Iris pigment epithelial cell (primary cell): Measurements from ENCODE around the gene TAF3.

ENCODE experiments used
- DNase-seq: peaks from one replicate; pipeline ENCODE4 v3.0.0-alpha.2; 2011; ENCODE audit warnings: low read depth

TAF3 gene

GRCh38 chr10:8033812-8034465 lies 215.6 kb downstream of the TAF3 start:
- DNase-seq: no peak

DNA sequence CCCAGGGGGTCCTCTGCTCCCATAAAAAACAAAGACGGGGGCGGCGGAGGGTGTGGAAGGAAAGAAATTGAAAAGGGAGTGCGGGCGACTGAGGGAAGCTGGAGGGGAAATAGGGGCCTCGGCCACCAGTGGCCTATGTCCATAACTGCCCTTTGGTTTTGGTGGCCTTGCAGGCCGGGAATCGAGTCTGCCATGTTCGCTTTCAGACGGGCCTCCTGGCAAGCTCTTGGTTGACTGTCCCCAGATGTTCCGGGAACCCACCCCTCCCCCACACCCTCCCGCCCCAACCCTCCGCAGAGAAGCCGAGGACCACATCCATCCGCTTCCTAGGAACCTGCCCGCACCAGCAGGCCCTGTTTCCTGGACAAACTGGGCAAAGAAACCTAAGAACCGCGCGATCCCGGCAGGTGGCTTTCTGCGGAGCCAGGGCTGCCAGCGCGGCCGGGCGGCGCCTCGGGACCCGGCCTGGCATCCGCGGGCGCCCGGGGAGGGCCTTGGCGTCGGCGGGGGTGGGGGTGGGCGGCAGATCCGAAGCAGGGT lies 216.2 kb downstream of the TAF3 start:
- DNase-seq: no peak

- peak; percentile 22 for DNase-seq
Measured at GRCh38 chr10:8035006-8035640, 216.8 kb downstream of the TAF3 start.

GRCh38 chr10:8035641-8036470 lies 217.6 kb downstream of the TAF3 start:
- DNase-seq: no peak

DNA sequence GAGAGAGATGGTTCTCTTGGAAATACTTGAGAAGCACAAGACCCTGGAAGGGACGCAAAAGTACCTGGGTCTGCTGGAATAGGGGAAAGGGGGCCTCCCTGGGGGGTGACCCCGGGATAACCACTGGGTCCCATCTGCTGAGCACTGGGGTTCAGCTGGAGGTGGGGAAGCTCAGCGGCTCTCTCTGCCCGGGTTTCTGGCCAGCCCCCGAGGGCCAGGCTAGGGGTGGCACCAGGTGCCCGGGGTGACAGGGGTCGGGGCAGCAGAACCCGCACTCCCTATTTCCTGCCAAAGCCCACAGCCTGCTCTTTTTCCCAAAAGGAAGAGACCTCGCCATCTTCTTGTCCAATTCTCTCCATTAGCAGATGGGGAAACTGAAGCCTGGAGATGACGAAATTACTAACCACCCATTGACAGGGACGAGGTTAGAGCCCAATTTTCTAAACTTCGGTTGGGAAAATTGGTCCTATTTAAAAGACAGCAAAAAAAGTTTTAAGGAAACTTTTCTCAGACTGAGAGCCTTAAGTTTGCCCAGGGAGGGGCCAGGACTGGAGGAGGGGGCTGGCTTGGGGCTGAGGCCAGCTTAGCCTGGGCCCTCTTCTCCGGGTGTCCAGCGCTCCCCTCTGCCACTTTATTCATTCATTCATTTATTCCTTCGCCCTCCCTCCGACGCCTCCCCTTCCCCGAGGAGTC lies 218.3 kb downstream of the TAF3 start:
- DNase-seq: no peak

GRCh38 chr10:8037199-8037801 lies 219.0 kb downstream of the TAF3 start:
- no peak for DNase-seq

GRCh38 chr10:8037941-8038894 lies 219.9 kb downstream of the TAF3 start:
- DNase-seq: no peak

DNA sequence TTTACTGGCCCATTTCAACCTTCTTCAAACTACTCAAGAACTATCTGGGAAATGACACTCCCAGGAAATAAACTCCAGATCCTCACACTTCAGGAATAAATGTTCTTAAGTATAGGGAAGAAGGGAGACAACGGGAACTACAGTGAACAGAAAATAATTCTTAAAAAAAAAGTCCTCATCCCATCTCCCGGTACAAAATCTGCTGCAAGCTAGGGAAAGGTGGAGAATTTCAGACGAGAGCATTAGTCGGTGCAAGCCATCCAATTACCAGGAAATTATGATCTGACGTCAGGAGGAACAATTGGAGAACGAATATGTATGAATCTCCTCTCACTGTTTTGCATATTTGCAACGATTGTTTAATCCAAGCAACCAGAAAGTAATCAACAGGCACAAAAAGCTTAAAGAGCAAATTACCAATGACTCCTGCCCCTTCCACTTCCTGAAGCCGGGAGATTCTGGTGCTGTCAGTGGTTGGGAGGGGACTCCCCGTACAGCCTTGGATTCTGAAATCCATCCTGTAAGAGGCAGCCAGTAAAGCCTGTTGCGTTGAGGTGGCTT lies 221.1 kb downstream of the TAF3 start:
- DNase-seq: no peak

- no peak for DNase-seq
Measured at GRCh38 chr10:8040651-8041050, 222.3 kb downstream of the TAF3 start.

DNA sequence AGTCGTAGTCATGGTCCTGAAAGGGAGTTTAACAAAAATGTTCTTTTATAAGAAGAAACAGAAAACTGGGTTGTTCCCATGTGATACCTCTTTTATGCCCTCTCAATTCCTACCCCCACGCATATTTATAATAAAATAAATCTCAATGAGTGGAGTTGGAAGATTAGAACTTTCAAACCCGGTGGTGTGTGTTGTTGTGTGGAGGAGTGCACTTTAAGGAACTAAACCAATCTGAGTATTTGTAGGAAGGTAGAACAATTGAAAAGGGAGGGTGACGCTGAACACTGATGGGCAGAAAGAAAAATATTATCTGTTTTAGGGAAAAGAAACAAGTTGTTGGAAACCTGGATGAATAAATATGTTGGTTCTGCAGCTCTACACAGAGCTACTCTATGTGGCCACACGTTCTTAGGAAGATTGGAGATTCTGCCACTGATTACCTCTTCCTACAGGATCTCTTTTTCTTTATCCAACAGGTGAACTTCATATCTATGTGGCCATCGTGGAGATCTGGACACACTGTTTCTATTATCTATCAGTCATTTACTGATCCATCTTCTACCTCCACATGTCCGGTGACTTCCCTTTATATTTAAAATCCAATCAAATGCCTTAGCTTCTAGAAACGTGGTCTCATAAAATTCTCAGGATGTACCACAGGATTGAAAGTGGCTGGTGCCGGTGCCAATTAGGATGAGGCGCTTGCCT lies 223.1 kb downstream of the TAF3 start:
- DNase-seq: no peak

DNA sequence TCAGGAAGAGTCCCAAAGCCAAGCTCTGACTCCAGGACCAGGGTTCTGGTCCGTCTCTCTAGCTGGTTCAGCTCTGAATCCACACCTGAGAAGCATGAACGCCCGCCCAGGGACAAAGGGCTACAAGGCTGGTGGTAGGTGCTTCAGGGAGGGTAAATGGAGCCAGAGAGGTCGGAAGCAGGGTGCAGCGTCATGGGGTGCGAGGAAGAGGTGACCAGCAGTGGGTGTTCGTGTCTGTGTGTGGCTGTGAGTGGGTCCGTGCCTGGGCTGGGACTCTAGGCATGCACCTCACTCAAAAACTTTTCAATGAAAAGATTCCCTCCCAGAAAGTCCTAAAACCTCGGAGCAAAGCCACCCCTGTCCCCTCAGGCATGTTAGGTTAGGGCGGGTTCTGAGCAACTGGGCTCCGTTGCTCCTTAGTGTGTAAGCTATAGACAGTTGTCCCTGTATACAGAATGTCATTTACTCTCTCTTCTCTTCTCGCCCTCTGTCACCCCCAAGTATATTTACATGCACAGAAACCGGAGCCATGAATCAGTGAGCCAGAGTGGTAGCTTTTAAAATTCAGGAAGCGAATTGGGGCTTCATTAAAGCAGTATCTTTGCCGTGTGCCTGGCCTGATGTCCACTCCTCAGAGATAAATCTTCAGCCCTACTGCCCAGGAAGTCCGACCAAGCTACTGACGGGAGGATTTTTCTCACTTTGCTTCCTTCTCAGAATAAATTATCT lies 223.9 kb downstream of the TAF3 start:
- DNase-seq: no peak

DNA sequence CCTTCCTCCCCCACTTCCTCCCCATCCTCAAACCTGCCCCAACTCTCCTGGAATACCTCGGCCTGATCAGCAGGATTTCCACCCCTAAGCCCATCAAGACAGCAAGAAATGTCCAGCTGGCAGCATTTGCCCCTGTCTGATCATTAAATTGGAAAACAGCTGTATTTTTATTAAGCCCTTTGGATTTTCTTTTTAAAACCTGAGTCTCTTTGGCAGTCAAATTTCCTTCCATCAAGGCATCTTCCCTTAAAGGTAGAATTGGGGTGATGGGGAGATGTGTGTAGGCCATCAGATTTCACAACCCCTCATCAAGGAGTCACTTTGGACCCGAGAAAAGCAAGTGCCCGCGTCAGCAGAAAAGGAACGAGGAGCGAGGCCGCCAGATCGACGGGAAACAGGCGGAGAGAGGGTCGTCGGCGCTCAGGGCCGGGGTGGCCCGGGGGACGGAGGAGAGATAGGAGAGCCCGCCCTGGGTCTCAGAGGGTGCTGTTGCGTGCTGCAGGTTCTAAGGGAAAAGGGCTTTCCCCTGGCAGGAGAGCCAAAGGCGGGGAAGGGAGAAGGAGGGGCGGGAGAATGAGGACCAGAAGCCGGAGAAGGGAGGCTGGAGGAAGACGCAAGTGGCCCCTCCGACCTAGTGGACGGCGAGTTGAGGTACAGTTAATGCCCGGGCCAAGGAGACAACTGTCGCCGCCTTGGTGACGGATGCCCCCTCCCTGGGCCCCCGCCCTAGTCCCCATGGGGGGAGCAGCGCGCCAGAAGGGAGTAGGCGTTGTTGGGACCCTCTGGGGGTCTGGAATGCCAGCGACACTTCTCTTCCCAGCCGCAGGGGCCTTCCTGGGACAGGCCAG lies 224.6 kb downstream of the TAF3 start:
- DNase-seq: no peak

- no peak for DNase-seq
Measured at GRCh38 chr10:8043569-8044306, 225.4 kb downstream of the TAF3 start.

DNA sequence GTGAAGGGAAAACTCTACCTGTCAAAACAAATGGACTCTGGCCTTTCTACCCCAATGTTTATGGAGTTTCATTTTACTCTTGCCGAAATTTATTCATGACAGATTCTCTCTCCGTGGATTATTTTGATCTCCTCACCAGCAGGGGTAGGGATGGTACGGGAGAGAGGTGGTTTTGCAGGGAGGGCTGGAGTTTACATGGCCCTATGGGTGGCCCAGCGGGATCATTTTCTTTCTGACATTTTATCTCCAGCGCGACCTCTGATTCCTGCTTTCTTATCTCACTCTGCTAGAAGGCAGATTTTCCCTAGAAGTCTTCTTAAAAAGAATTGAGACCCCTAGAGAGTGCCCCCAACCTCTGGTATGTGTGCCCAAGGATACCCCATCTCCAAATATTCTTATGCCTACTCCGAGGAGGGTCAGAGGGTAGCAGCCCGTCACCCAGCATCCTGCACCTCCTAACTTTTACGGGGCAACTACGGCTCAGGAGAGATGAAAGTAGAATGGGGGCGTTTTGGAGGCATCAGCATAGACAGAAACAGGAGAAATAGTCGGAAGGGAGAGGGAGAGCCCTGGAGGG lies 226.1 kb downstream of the TAF3 start:
- DNase-seq: no peak

DNA sequence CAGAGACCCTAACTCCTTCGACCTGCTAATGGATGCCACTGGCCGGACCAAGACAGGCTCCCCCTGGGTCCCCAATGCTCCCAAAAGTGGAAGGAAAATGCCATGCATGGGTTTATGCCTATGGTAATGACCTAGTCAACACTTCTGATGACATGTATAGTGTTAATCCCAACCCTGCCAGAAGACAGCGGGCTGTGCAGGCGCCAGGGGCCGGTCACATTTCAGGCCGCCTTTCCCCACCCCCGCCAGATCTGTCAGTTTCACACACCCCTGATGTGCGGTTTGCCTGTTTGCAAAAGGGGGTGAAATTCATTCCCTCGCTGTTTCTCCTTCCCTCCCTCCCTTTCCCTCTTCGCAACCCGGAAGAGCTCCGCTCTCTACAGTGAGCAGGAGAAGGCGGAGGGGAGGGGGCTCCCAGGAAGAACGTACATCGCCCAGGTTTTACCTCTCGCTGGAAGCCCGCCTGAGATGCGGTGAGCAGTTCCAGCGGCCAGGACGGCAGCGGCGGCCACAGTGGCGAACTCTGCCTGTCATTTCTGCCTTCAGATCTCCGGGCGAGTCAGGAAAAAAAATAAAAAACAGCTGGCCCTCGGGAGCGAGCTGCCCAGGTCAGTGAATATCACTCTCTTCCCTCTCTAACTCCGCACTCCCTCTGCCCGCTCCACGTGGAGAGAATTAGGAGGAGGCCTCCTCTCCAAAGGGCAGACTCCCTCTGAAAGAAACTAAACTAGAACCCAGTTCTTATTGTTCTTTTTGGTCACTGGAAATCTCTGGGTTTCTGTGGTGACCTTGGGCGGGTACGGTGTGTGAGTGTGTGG lies 226.8 kb downstream of the TAF3 start:
- DNase-seq: no peak
